Stimulated activated CD8-positive, alpha-beta memory T cell treated with anti-CD3 and anti-CD28 coated beads, Interleukin-12 subunit alpha, Interleukin-12 subunit beta, amount 100 ng/mL, for 4 hours (primary cell): ENCODE data around the gene DPP7.

Experiments used
- DNase-seq: peaks from one replicate; pipeline ENCODE4 v3.0.0-alpha.2; 2020; ENCODE audit warnings: low read depth

DPP7 gene

DNA sequence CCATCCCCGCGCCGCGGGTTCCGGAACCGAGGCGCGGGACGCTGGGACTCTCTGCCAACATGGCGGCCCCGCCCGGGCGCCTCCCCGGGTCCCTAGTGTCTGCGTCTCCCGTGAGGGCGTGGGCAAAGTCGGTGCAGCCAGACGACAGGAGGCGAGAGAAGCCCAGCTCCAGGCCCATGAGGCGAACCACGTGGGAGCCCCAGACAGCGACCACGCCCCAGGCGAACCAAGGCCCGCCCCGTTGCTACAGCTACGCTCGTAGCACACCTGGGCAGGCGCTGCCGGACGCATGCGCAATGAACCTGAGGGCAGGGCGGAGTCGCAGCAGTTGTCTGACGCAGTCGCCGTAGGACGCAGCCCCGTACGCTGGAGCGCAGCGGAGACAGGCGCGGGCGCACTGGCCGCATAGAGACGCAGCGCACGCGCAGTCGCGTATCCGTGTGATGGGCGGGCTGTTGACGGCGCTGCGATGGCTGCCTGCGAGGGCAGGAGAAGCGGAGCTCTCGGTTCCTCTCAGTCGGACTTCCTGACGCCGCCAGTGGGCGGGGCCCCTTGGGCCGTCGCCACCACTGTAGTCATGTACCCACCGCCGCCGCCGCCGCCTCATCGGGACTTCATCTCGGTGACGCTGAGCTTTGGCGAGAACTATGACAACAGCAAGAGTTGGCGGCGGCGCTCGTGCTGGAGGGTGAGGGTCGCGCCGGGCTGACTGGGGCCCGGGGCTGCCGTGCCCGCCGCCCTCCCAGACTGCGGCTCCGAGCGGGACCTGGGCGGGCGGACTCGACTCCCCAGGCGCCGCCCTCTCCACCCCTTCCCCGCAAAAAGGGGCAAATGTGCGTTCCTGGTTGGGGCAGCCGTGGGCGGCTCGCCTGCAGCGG is 27.8 kb downstream of the DPP7 start, which contains the start of gene MAN1B1:
TSS of gene MAN1B1 (plus strand) at position 455 of the 878 bp plus-strand sequence. CDS start at position 470, 15 bp downstream.
- peak; percentile 99 for DNase-seq

DNA sequence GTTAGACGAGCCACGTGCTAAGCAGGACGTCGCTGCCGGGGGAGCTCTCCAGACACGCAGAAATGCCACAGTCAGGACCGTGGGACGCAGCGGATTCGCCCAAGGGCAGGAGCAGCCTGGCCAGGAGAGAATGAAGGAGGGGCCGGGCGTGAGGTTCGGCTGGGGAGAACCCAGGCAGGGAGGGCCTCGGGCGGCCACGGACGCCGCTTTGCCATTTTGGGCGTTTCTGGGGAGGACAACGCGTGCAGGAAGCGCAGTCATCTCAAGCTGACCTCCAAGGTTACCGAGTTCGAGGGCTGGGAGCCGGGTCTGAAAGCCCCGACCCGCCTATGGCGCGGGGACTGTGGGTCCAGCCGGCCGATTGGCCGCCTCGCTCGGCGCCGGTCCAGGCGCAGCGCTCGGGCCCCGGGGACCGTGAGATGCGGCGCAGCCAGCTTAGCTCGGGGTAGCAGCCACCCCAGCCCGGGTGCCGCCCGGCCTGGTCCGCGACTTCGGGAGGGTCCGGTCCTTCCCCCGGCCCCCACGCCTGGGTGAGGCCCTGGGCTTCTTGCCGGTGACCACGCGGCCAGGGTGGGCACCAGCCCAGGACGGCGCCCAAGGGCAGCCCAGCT is 28.5 kb downstream of the DPP7 start:
- DNase-seq = peak; percentile 24

DNA sequence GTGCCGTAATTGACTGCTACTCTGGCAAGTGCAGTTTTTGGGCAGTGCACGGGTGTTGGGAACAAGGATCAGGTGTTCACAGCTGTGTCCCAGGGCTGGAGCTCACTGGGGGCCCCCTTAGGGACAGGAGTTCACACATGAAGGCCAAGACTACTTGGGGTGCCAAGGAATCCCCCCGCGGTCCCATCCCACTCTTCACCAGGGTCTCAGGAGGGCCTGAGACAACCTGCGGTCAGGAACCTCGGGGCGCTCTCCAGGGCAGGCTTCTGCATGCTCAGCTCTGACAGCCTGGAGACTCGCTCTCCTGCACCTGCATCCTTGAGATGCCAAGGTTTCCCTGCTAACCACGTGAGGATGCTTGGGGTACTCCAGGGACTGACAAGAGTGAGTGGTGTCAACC is 30.0 kb downstream of the DPP7 start:
- DNase-seq = no peak

DNA sequence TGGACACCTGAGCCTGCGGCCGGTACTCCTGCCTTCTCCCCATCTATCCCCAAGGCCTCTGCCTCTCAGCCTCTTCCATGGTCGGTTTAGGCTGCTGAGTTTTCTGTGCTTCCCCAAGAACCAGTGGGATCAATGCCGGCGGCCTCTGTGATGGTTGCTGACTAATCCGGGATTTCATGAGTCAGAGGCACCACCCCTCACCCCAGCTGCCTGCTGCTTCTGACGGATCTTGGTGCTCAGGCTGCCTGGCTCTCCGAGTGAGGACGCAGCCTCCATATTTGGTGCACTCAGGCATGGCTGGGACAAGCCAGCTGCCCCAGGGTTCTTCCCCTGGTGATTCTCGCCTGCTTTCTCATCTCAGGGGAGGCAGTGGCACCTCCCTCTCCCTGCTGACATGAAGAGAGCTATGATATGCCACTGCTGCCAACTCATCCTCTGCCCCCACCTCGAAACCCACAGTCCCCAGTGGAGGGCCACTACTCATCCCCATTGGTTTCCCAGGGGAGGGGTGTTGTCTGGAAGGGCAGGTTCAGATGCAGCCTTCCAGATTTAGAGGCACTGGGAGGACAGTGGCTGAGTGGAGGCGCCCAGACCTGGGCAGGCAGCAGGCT is 31.0 kb downstream of the DPP7 start:
- no peak for DNase-seq

DNA sequence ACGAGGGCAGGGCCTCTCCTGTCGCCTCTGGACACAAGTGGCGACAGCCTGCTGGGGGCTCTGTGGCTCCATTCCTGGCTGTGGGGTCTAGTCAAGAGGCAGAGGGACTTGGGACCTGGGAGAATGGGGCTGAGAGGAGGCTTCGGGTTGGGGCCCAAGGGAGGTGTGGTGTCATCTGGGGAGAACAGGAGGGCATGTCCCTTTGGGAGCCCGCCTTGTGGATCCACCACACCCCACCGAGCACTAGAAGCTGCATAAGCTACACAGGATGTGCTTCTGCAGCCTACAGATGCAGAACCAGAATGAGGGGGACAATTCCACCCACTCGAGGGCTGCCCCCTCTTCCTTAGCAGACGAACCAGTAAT is 31.6 kb downstream of the DPP7 start:
- no peak for DNase-seq

DNA sequence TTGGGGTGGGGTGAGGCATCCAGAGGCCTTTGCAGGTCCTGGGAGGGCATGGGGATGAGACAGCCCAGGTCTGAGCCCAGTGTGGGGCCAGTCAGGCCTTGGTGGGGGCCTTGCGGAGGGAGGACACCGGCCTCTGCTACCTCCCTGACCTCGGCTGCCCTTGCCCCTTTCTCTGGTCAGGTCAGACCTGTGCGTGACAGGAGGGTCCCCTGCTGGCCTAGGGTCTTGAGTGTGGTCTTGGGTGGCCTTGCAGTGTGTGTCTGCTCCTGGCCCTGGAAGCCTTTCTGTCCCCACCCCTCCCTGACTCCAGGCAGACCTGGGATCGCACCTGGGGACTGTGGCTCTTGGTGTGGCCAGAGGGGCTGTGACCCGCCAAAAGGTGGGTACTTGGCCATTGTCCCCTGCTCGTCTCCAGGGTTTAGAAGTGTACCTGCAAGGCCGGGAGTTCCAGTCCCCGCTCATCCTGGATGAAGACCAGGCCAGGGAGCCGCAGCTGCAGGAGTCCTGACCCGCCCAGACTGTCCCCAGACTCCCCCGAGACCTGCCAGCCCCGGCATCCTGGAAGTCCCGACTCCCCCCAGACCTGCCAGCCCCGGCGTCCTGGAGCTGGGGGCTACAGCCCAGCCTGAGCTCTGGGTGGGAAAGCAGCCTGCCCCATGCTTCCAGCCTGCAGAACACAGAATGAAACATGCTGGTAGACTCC is 32.2 kb downstream of the DPP7 start:
- DNase-seq = no peak

DNA sequence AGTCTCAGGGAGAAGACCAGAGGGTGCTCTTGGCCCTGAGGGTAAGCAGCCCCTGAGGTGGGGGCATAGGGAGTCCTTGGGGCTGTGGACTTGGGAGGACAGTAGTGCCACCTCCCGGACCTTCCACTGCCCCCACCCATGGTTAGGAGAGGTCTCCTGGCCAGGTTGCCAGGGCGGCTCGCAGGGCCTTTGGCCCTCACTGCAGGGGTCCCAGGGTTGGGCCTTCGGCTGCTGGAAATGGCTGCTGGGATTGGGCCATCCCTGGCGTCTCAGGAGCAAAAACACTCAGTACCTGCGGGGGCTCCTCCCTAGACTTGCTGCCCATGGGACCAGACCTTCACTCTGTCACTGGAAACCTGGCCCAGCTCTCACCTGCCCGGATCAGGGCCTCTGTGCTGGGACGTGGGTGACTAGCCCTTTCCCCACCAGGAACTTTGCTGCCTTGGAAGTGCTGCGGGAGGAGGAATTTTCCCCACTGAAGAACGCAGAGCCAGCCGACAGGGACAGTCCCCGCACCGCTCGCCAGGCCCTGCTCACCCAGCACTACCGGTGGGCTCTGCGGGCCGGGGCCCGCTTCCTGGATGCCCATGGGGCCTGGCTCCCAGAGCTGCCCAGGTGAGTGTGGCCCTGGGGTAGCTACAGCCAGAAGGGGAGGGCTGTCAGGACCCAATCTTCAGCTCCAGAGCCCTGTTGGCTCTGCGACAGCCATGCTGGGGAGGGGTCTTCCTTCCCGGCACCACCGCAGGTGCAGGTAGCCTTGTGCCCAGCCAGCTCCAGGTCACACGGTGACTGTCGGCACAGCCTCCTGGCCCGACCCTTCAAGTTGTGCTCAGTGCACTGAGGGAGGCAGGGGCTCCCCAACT is 34.0 kb downstream of the DPP7 start:
- no peak for DNase-seq

DNA sequence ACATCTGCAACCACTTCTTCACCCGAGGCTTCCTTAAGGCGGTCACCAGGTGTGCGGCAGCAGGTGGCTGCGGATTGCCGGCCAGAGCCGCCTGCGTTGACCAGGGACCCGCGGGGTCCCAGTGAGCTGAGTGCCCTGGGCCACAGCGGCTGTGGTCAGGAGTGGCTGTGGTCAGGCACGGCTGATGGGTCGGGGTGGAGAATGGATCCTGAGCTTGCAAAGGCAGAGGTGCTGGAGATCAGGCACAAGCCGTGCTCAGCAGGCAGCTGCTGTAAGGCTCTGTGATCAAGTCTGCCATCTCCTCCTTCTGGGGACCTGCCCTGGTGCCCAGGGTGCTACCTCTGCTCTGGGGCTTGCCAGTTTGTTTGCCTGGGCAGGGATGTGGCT is 35.1 kb downstream of the DPP7 start:
- no peak for DNase-seq

DNA sequence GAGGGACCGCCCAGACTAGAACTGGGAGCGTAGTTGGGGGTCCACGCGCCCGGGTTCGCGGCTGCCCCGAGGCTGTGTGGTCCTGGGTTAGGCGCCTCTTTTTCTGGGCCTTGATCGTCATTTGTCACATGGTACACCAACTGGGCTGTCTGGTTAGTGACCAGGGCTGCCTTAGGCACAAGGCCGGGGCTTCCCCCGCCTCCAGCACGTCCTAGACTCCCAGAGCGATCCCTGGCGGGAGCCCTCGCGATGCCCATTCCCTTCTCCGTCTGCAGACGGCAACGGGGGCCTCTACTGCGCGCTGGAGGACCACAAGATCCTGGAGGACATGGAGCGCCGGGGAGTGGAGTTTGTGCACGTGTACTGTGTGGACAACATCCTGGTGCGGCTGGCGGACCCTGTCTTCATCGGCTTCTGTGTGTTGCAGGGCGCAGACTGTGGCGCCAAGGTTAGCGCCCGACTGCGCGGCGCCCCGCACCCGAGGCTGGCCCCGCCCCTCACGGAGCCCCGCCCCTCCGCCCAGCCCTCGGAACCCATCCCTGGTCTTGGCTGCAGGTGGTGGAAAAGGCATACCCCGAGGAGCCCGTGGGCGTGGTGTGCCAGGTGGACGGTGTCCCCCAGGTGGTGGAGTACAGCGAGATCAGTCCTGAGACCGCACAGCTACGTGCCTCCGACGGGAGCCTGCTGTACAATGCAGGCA is 35.7 kb downstream of the DPP7 start:
- no peak for DNase-seq

DNA sequence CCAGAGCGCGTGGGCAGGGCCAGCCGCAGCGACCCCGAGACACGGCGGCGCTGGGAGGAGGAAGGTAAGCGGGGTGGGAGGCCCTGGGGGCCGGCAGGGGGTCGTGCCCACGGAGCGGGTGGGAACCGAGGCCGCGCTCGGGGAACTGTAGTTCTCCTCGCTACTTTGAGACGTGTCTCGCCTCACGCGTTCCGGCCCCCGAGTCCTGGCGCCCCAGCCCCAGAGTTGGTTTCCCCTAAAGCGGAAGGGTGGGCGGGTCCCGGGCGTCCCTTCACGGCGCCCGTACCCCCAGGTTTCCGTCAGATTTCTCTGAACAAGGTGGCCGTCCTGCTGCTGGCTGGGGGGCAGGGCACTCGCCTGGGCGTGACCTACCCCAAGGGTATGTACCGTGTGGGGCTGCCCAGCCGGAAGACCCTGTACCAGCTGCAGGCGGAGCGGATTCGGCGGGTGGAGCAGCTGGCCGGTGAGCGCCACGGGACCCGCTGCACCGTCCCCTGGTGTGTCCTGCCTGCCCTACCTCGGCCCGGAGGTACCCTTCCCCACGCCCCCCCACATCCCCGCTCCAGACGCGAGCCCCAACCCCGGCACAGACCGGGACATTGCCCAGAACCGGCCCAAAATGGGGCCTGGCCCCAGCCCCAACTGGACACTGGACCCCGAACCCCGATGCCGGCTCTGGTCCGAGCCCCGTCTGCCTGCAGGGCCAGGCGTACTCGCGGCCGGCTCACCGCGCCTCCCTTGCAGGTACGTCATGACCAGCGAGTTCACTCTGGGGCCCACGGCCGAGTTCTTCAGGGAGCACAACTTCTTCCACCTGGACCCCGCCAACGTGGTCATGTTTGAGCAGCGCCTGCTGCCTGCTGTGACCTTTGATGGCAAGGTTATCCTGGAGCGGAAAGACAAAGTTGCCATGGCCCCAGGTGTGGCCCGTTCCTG is 36.5 kb downstream of the DPP7 start:
- DNase-seq = no peak

DNA sequence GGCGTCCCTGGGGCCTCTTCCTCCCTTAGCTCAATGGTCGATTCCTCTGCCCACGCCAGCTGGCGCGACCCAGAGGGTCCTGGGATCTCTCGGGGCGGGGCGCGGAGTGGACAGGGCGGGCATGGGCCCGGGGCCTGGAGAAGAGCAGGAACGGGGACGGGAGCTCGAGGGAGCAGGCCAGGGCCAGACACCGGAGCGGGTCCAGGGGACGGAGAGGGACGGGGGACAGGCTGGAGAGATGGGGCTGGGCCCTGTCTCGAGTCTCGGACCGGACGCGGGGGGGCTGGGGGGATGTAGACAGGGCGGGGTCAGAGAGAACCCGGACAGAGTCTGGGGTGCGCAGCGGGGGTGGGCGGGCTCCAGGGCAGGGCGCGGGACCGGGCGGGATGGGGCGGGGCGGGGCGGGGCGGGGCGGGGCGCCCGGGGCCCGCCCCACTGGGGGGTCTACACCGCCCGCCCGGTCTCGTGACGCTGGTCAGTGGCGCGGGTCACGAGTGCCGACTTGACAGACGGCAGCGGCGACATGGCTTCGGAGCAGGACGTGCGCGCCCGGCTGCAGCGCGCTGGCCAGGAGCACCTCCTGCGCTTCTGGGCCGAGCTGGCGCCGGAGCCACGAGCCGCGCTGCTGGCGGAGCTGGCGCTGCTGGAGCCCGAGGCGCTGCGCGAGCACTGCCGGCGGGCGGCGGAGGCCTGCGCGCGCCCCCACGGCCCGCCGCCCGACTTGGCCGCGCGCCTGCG is 37.4 kb downstream of the DPP7 start, which contains the start of gene UAP1L1:
TSS of gene UAP1L1 (plus strand) at position 508 of the 738 bp plus-strand sequence. CDS start at position 524, 16 bp downstream.
- DNase-seq = peak; percentile 37

DNA sequence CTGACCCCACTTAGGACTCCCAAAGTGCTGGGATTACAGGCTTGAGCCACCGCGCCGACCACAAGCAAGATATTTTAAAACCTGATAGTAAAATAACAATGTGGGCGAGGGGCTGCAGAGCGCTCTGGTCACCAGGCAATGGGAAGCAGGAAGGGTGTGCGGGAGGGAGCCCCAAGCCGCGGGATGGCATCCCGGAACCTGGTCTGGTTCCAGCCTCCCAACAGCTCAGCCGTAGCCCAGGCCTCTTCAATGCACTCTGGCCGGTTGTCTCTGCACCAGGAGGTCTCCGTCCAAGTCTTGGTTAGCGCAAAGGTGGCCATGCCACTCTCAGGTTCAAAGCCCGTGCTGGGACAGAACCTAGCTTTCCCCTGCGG is 37.9 kb downstream of the DPP7 start:
- no peak for DNase-seq

DNA sequence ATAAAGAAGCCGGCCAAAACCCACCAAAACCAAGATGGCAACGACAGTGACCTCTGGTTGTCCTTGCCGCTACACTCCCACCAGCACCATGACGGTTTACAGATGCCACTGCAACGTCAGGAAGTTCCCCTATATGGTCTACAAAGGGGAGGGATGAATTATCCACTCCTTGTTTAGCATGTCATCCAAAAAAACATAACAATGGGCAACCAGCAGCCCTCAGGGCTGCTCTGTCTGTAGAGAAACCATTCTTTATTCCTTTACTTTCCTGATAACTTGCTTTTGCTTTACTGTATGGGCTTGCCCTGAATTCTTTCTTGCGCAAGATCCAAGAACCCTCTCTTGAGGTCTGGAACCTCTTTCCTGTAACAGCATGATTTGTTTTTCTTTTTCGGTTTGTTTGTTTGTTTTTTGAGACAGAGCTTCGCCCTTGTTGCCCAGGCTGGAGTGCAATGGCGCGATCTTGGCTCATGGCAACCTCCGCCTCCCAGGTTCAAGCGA is 39.2 kb downstream of the DPP7 start:
- no peak for DNase-seq

DNA sequence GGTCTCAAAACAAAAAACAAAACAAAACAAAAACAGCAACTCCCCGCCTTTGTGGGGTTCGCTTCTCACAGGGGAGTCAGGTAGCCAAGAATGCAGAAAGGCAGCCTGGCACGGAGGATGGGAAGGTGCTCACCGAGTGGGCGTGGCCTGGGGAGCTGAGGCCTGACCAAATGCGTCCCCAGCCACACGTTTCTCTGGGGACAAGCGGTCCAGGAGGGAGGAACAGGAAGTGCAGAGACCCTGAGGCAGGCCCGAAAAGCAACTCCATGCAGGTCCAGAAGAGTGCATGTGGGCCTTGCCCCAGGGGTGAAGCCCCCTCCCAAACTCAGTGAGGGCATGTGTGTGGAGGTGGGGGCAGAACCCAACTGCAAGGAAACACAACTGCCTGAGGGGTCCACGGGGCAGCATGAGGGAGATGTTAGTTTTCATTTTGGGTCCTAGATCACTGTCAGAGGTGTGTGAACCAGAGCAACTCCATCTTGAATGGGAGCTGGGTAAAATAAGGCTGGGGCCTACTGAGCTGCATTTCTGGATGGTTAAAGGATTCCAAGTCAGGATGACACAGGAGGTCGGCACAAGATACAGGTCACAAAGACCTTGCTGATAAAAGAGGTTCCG is 39.8 kb downstream of the DPP7 start:
- DNase-seq = no peak

DNA sequence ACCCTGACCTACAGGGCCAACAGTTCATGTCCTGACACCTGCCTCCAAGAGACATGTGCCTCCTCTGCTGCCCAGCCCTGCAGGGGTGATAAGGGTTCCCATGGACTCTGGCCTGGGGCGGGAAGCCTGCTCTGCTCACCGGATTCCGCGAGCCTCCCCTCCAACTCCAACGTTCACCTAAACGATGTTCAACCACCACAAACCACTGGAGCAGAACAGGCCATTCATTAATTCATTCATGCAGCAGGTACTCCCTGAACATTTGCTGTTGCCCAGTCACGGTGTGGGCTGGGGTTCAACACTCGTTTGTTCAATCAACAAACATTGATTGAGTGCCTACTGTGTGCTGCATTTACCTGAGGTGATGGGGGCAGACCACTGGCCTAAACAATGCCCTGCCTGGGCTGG is 40.5 kb downstream of the DPP7 start:
- DNase-seq = no peak

DNA sequence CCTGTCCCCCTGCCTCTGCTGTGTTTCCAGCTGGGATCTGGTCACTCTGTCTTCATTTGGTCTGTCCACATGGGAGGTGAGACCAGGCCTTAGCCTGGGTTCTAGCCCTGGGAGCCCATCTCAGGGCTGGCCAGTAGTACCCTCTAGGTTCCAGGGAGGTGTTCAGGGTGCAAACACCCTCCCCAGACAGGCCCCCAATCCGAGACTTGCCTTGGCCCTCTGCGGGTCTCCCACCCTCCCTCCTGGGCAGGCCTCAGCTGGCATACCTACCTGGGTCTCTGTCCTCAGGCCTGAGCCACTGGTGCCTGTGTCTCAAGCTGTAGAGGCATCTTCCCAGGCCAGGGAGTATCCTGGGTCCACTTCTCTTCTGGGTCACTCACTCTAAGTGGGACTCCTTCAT is 43.3 kb downstream of the DPP7 start:
- no peak for DNase-seq

DNA sequence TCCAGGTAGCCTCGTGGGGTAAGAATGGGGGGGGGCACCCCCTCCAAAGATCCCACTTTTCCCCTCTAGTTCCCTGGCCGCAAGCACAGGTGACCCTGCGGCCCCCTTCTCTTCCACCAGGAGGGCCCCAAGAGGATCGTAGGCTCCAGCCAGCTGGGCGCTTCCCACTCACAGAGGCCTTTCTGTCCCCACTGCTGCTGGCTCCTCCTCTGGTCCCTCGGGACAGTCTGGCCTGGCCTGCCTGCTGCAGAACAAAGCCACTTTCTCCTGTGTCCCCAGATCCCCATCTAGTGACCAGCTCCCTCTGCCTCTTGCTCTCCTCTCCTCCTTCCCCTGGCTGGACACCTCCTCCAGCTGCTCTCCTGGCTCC is 43.6 kb downstream of the DPP7 start:
- DNase-seq = no peak

DNA sequence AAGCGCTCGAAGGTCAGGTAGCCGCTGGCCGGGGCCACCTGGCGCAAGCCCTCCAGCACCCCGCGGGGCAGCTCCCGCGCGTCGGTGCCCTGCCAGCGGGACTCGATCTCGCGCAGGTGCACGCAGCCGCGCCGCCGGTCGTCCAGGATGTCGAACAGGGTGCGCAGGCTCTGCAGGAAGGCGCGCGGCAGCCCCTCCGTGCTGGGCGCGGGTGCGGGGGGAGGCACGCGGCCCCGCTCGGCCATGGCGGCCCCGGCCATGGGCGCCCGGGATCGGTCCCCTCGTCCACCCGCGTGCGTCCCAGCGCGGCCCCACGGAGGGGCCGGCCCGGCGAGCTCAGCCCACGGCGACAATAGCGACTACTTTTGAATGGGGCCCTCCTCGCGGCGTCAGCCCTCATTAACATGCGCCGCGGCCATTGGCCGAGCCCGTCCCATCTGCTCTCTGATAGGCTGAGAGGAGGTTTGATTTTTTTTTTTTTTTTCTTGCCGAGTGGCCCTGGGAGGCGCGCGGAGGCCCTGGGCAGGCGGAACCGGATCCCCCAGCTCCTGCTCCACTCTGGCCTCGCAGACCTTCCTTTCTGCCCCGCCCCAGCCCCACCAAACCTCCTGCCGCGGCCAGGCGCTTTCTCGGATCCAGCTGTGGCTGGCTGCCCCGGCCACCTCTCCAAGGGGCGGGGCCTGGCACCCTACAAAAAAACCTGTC is 44.2 kb downstream of the DPP7 start, which contains the start of gene SAPCD2:
TSS of gene SAPCD2 (minus strand) at position 357 of the 705 bp plus-strand sequence. CDS start at position 260, 97 bp downstream.
- peak; percentile 68 for DNase-seq
